ENCODE data around the gene RPL19.

DNA sequence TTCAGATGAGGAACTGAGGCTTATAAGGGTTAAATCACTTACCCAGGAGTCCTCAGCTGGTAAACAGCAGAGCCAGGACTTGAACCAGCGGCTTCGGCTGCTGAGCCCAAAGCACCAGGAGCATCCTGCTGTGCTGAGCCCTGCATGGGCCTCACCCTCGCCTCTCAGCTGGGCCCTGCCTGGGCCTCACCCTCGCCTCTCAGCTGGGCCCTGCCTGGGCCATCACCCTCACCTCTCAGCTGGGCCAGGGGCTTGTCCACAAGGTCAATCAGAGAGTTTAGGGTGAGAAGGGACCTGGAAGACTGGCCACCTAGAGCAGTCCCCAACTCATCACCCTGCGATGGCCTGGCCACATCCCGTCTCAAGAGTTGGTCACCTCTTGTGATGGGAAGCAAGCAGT, 21.5 kb downstream of the RPL19 start:
- no peak for TF ChIP-seq CTCF (IDR thresholded peaks at IDR 0.05; ENCODE audit: low read depth, low read length)
- no peak for TF ChIP-seq EZH2phosphoT487 (IDR thresholded peaks at IDR 0.05; ENCODE audit: low read depth)
